Left lung (tissue), 10 donors: ENCODE measurements around the gene ATRX. TPM values are rescaled to one million over a fixed set of nuclear protein-coding genes. Genes with fewer than 3 reads are reported as not detected.

Experiments
- ATAC-seq: fragments of 200-7000 bp; cut with Tn5 transposase; one replicate; pipeline ENCODE4 v1.9.1; 2020; ENCODE audit warnings: moderate library complexity
- DNase-seq, 4 donors: peaks; one replicate each; pipeline ENCODE4 v3.0.0-alpha.2; 2013 to 2020
- H3K27ac ChIP-seq, 2 donors: fragments of 200-600 bp; sonication (generic) in 1 of 2; one replicate each; pipeline versions ENCODE4 v1.5.0 to v1.8.0; 2020 to 2021
- H3K27me3 ChIP-seq, 2 donors: fragments of 200-600 bp; sonication (generic) in 1 of 2; one replicate each; pipeline versions ENCODE4 v1.5.0 to v1.8.0; 2020 to 2021
- H3K36me3 ChIP-seq, 2 donors: fragments of 200-600 bp; sonication (generic) in 1 of 2; one replicate each; pipeline versions ENCODE4 v1.5.0 to v1.8.0; 2020 to 2021
- H3K4me1 ChIP-seq, 2 donors: fragments of 200-600 bp; one replicate each; pipeline ENCODE4 v1.8.0; 2021
- H3K4me3 ChIP-seq, 2 donors: fragments of 200-600 bp; sonication (generic) in 1 of 2; one replicate each; pipeline versions ENCODE4 v1.5.0 to v1.8.0; 2020 to 2021; ENCODE audit warnings: mild to moderate bottlenecking in 1 of 2
- H3K9me3 ChIP-seq, 2 donors: fragments of 200-600 bp; sonication (generic) in 1 of 2; one replicate each; pipeline versions ENCODE4 v1.5.0 to v1.8.0; 2020 to 2021
- intact Hi-C, 2 donors: fragments of 100-400 bp; cut with DNase I; formaldehyde crosslinking; loops; one replicate each; pipeline versions ENCODE4 v1.11.2 to v1.14.2; 2022
- polyA plus RNA-seq, 6 donors: library from polyadenylated mRNA; unstranded; fragments of 120-200 nt; gene quantifications; one replicate each; pipeline ENCODE4 v1.2.1, GENCODE V29; 2013; ENCODE audit not compliant: insufficient read length in 6 of 6
- total RNA-seq, 2 donors: library from RNA; stranded (reverse); fragmentation: NEBNext Ultra II Directional; extraction: Animal tissue kit (Norgen Biotek cat#: 25700); gene quantifications; one replicate each; pipeline ENCODE4 v1.2.1, GENCODE V29; 2021
- TF ChIP-seq, protein P1 (sequence below), 2 donors: fragments of 200-600 bp; sonication (generic) in 1 of 2; IDR thresholded peaks; one replicate each; pipeline versions ENCODE4 v1.5.0 to v1.8.0; 2021; ENCODE audit warnings: antibody characterized with exemption in 2 of 2
- donor health status: DM: no; HTN: yes; CAD: no.
- donor health status: DM: no; HTN: no; CAD: no.

The ATRX gene
- total and polyA plus RNA-seq, 8 donors: 72.0 to 115 (median 92.9) TPM

DNA sequence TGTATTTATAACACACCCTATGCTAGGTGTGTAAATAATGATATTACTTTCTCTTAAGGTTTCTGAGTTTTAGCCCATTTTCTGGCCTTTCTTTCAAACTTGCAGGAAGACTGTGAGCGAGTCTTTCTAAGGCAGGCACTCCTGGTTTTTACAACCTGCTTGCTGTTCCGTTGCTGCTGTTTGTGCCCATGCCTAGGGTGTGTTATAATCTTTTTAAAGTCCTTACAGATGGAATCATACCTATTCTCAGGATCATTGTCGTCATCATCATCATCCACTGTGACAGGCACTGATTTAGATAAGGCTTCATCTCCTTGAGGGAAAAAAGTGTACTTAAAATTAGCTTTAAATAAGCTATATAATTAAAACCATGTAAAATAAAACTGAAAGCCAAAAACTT, 110.0 kb downstream of the ATRX start:
- H3K27me3 ChIP-seq: no peaks in the 10 kb centered on the region
- no peak for ATAC-seq
- H3K36me3 ChIP-seq: no peaks in the 10 kb centered on the region
- no peaks in the 10 kb centered on the region for H3K9me3 ChIP-seq
- H3K4me3 ChIP-seq: no peak overlapping the region
- DNase-seq: no peak
- H3K4me1 ChIP-seq: no peaks in the 10 kb centered on the region
- TF ChIP-seq, protein P1, sequence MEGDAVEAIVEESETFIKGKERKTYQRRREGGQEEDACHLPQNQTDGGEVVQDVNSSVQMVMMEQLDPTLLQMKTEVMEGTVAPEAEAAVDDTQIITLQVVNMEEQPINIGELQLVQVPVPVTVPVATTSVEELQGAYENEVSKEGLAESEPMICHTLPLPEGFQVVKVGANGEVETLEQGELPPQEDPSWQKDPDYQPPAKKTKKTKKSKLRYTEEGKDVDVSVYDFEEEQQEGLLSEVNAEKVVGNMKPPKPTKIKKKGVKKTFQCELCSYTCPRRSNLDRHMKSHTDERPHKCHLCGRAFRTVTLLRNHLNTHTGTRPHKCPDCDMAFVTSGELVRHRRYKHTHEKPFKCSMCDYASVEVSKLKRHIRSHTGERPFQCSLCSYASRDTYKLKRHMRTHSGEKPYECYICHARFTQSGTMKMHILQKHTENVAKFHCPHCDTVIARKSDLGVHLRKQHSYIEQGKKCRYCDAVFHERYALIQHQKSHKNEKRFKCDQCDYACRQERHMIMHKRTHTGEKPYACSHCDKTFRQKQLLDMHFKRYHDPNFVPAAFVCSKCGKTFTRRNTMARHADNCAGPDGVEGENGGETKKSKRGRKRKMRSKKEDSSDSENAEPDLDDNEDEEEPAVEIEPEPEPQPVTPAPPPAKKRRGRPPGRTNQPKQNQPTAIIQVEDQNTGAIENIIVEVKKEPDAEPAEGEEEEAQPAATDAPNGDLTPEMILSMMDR (IDR thresholded peaks at IDR 0.05): no peak
- intact Hi-C loops: no loop called here
- H3K27ac ChIP-seq: no peak overlapping the region

DNA sequence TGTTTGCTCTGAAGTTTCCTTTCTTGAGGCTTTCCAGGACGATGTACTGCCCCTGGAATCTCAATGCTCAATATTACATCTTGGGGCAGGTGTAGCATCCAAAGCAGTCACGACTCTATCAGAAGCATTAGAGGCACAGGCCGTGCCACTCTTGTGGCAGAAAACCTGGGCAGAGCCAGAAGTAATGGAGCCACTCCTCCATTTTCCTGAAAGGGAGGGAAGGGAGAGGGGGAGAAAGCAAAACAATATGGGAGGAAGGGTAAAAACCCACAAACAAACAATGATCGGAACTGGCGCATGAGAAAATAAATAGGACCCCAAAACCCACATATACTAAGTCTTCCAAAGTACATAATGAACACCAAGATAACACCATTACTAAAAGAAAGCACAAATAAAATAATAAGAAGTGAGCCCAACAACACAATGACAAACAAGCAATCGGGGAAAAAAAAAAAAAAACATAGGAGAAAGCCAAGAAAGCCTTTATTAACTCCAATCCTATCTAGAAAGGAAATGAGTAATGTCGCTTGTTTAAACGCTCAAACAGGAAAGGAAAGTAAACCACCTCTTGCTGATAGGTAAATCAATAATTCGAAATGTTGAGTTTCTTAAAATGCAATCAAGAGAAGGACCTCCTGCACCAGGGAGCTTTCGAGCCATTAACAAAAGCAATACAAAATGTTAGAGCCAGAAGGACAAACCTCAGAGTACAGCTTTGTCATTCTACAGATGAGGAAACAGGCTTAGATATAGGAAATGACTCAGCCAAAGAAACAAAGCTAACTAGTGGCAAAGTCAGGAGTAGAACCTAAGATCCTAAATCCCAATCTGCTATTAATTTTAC, 117.4 kb downstream of the ATRX start:
- ATAC-seq: no peak
- Histone ChIP-seq H3K9me3 (no peaks in the 10 kb centered on the region), H3K36me3 (no peaks in the 10 kb centered on the region), H3K27ac (peak overlapping the region in 1 of 2 donors; percentile 68), H3K27me3 (no peaks in the 10 kb centered on the region), H3K4me3 (no peak overlapping the region), H3K4me1 (no peaks in the 10 kb centered on the region)
- TF ChIP-seq, protein P1 (IDR thresholded peaks at IDR 0.05): no peak
- no peak for DNase-seq
- intact Hi-C loops: no loop called here

- ATAC-seq (no peak), DNase-seq (no peak)
- Histone ChIP-seq H3K4me1 (no peaks in the 10 kb centered on the region), H3K27ac (no peak overlapping the region), H3K4me3 (no peak overlapping the region), H3K9me3 (no peaks in the 10 kb centered on the region), H3K36me3 (peaks cover 0 to 13% of the 10 kb centered on the region in 2 donors), H3K27me3 (no peaks in the 10 kb centered on the region)
- TF ChIP-seq, protein P1 (IDR thresholded peaks at IDR 0.05): no peak
- intact Hi-C loops: no loop called here
These were observed 127.1 kb downstream of the ATRX start for GRCh38 chrX:77658886-77659285.

GRCh38 chrX:77652095-77652494, 133.9 kb downstream of the ATRX start:
- H3K27ac ChIP-seq: no peak overlapping the region
- no peak for ATAC-seq
- no peaks in the 10 kb centered on the region for H3K4me1 ChIP-seq
- no peak for DNase-seq
- TF ChIP-seq, protein P1 (IDR thresholded peaks at IDR 0.05): no peak
- no peaks in the 10 kb centered on the region for H3K27me3 ChIP-seq
- H3K4me3 ChIP-seq: no peak overlapping the region
- no peaks in the 10 kb centered on the region for H3K9me3 ChIP-seq
- peaks cover 0 to 12% of the 10 kb centered on the region in 2 donors for H3K36me3 ChIP-seq
- intact Hi-C loops: no loop called here

GRCh38 chrX:77640702-77641101, 145.3 kb downstream of the ATRX start:
- intact Hi-C loops: no loop called here
- H3K36me3 ChIP-seq: peaks cover 0 to 4% of the 10 kb centered on the region in 2 donors
- no peak overlapping the region for H3K4me3 ChIP-seq
- H3K27me3 ChIP-seq: no peaks in the 10 kb centered on the region
- H3K9me3 ChIP-seq: peaks cover 0 to 2% of the 10 kb centered on the region in 2 donors
- TF ChIP-seq, protein P1 (IDR thresholded peaks at IDR 0.05): no peak
- no peak for DNase-seq
- H3K27ac ChIP-seq: no peak overlapping the region
- no peaks in the 10 kb centered on the region for H3K4me1 ChIP-seq
- no peak for ATAC-seq
